WTC11 (cell line): ENCODE measurements around the gene GNA12. TPM values are rescaled to one million over a fixed set of nuclear protein-coding genes. Genes with fewer than 3 reads are reported as not detected.
A peak's percentile ranks its signal among the peaks of the same experiment; 100 is the strongest.

Experiments
- ATAC-seq: fragments of 200-7000 bp; cut with Tn5 transposase; 2 replicates; pipeline ENCODE4 v1.10.0; 2021; ENCODE audit warnings: mild to moderate bottlenecking, moderate library complexity
- CTCF ChIA-PET: fragments of 300-600 bp; sonication (Branson Sonifier 250); formaldehyde crosslinking; loops from one replicate; lab custom pipeline; 2021; ENCODE audit warnings: antibody characterized with exemption; lab: Charles Lee
- POLR2A ChIA-PET: fragments of 350-600 bp; sonication (Branson Sonifier 250); formaldehyde crosslinking; loops from one replicate; lab custom pipeline; 2021; ENCODE audit warnings: antibody characterized with exemption; lab: Charles Lee
- DNase-seq: peaks from one replicate; pipeline ENCODE4 v3.0.0; 2021; ENCODE audit warnings: low spot score
- H3K27ac Mint-ChIP-seq: 2 replicates; pipeline ENCODE4 v1.8.0; 2021; ENCODE audit warnings: mixed read lengths
- H3K27me3 Mint-ChIP-seq: 2 replicates; pipeline ENCODE4 v1.8.0; 2021; ENCODE audit warnings: low read depth, mild to moderate bottlenecking, moderate library complexity, mixed read lengths
- H3K36me3 Mint-ChIP-seq: 2 replicates; pipeline ENCODE4 v1.8.0; 2021; ENCODE audit warnings: mixed read lengths
- H3K4me1 Mint-ChIP-seq: 2 replicates; pipeline ENCODE4 v1.8.0; 2022; ENCODE audit warnings: mixed read lengths
- H3K4me3 Mint-ChIP-seq: 2 replicates; pipeline ENCODE4 v1.8.0; 2021; ENCODE audit warnings: mild to moderate bottlenecking, moderate library complexity, mixed read lengths
- H3K9me3 Mint-ChIP-seq: 2 replicates; pipeline ENCODE4 v1.8.0; 2021; ENCODE audit warnings: mixed read lengths
- ATF1 ChIP-seq: sonication (generic); formaldehyde crosslinking; IDR thresholded peaks from 2 replicates; pipeline ENCODE4 v1.8.1; 2023; ENCODE audit warnings: mild to moderate bottlenecking, moderate library complexity, missing genetic modification reagents
- CTCF ChIP-seq: fragments of 200-600 bp; IDR thresholded peaks from 2 replicates; pipeline ENCODE4 v1.8.0; 2022; ENCODE audit warnings: antibody characterized with exemption
- EMX1 ChIP-seq: fragments of 250-450 bp; sonication (Bioruptor Pico); IDR thresholded peaks from 2 replicates; pipeline ENCODE4 v1.8.0; 2021; ENCODE audit warnings: mild to moderate bottlenecking
- GRHL2 ChIP-seq: fragments of 250-450 bp; sonication (Bioruptor Pico); IDR thresholded peaks from 2 replicates; pipeline ENCODE4 v1.8.0; 2022; ENCODE audit warnings: mild to moderate bottlenecking, moderate library complexity; ENCODE audit not compliant: insufficient replicate concordance, severe bottlenecking
- JAZF1 ChIP-seq: fragments of 250-450 bp; sonication (Bioruptor Pico); IDR thresholded peaks from 2 replicates; pipeline ENCODE4 v1.9.0; 2021; ENCODE audit warnings: moderate library complexity, mild to moderate bottlenecking, inconsistent platforms
- NR1H2 ChIP-seq: sonication (generic); formaldehyde crosslinking; IDR thresholded peaks from 2 replicates; pipeline ENCODE4 v1.9.0; 2021; ENCODE audit warnings: mild to moderate bottlenecking, moderate library complexity, missing genetic modification reagents
- NR2C2 ChIP-seq: sonication (generic); formaldehyde crosslinking; IDR thresholded peaks from 2 replicates; pipeline ENCODE4 v1.8.0; 2022; ENCODE audit warnings: mild to moderate bottlenecking, missing genetic modification reagents
- OVOL2 ChIP-seq: fragments of 250-450 bp; sonication (Bioruptor Pico); IDR thresholded peaks from 2 replicates; pipeline ENCODE4 v1.9.0; 2021; ENCODE audit warnings: mild to moderate bottlenecking, borderline replicate concordance
- RELA ChIP-seq: sonication (generic); formaldehyde crosslinking; IDR thresholded peaks from 2 replicates; pipeline ENCODE4 v1.8.1; 2022; ENCODE audit warnings: missing genetic modification reagents, mild to moderate bottlenecking, borderline replicate concordance
- TP53 ChIP-seq: sonication (generic); formaldehyde crosslinking; IDR thresholded peaks from 2 replicates; pipeline ENCODE4 v1.8.1; 2023; ENCODE audit warnings: mild to moderate bottlenecking, missing genetic modification reagents
- ZBTB21 ChIP-seq: sonication (generic); formaldehyde crosslinking; IDR thresholded peaks from 2 replicates; pipeline ENCODE4 v1.8.1; 2023; ENCODE audit warnings: mild to moderate bottlenecking, missing genetic modification reagents, borderline replicate concordance
- ZNF138 ChIP-seq: sonication (generic); formaldehyde crosslinking; conservative IDR thresholded peaks from 2 replicates; pipeline ENCODE4 v1.8.1; 2022; ENCODE audit warnings: mild to moderate bottlenecking, moderate library complexity, missing genetic modification reagents
- ZNF416 ChIP-seq: fragments of 250-450 bp; sonication (Bioruptor Pico); IDR thresholded peaks from 2 replicates; pipeline ENCODE4 v1.9.0; 2021; ENCODE audit warnings: mild to moderate bottlenecking, inconsistent platforms
- total RNA-seq: library from RNA; stranded (reverse); gene quantifications from 3 replicates; pipeline ENCODE4 v1.2.3, GENCODE V29; 2021
- TF ChIP-seq, protein P1 (sequence below): sonication (generic); formaldehyde crosslinking; IDR thresholded peaks from 2 replicates; pipeline ENCODE4 v1.8.0; 2022; ENCODE audit warnings: mild to moderate bottlenecking, missing genetic modification reagents
- TF ChIP-seq, protein P2 (sequence below): fragments of 250-450 bp; sonication (Bioruptor Pico); IDR thresholded peaks from 2 replicates; pipeline ENCODE4 v1.8.0; 2021; ENCODE audit warnings: mild to moderate bottlenecking
- TF ChIP-seq, protein P3 (sequence below): fragments of 250-450 bp; sonication (Bioruptor Pico); IDR thresholded peaks from 2 replicates; pipeline ENCODE4 v1.9.0; 2021; ENCODE audit warnings: moderate library complexity, mild to moderate bottlenecking, inconsistent platforms, borderline replicate concordance
- TF ChIP-seq, protein P4 (sequence below): fragments of 250-450 bp; sonication (Bioruptor Pico); conservative IDR thresholded peaks from 2 replicates; pipeline ENCODE4 v1.9.0; 2021; ENCODE audit warnings: mild to moderate bottlenecking
- TF ChIP-seq, protein P5 (sequence below): sonication (generic); formaldehyde crosslinking; IDR thresholded peaks from 2 replicates; pipeline ENCODE4 v1.8.1; 2022; ENCODE audit warnings: low read depth, missing genetic modification reagents, borderline replicate concordance

GNA12 gene
- total RNA-seq, 1 experiment from 2014 or later: 99.6 TPM

GRCh38 chr7:2886900-2887299 is 42.8 kb upstream of the GNA12 start (continued):
- TF ChIP-seq CTCF: peak; percentile 66
- TF ChIP-seq TP53 (CRISPR knock-in tag): no peak
- TF ChIP-seq ZBTB21: no peak
- TF ChIP-seq, all 79 proteins: peak for 4

GRCh38 chr7:2886391-2886790 is 42.3 kb upstream of the GNA12 start:
- ChIA-PET POLR2A (no interaction called here), CTCF (interaction anchor here (0.8 to 2.4 kb wide), 14 partner anchors 10 to 514 kb away, joined by 3 to 10 read pairs (median 4); no protein-coding TSS in a partner anchor)
- H3K4me1 Mint-ChIP-seq: peaks cover 19% of the 10 kb centered on the region
- no peak overlapping the region for H3K27ac Mint-ChIP-seq
- peak; percentile 20; the same call in 1 of the 2 replicates for ATAC-seq
- H3K36me3 Mint-ChIP-seq: no peaks in the 10 kb centered on the region
- no peak overlapping the region for H3K4me3 Mint-ChIP-seq
- H3K9me3 Mint-ChIP-seq: no peaks in the 10 kb centered on the region
- H3K27me3 Mint-ChIP-seq: no peaks in the 10 kb centered on the region
- DNase-seq: no peak
- no peak for TF ChIP-seq ATF1 (CRISPR knock-in tag)
- TF ChIP-seq, protein P1, sequence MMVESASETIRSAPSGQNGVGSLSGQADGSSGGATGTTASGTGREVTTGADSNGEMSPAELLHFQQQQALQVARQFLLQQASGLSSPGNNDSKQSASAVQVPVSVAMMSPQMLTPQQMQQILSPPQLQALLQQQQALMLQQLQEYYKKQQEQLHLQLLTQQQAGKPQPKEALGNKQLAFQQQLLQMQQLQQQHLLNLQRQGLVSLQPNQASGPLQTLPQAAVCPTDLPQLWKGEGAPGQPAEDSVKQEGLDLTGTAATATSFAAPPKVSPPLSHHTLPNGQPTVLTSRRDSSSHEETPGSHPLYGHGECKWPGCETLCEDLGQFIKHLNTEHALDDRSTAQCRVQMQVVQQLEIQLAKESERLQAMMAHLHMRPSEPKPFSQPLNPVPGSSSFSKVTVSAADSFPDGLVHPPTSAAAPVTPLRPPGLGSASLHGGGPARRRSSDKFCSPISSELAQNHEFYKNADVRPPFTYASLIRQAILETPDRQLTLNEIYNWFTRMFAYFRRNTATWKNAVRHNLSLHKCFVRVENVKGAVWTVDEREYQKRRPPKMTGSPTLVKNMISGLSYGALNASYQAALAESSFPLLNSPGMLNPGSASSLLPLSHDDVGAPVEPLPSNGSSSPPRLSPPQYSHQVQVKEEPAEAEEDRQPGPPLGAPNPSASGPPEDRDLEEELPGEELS (CRISPR knock-in tag): no peak
- TF ChIP-seq, protein P2, sequence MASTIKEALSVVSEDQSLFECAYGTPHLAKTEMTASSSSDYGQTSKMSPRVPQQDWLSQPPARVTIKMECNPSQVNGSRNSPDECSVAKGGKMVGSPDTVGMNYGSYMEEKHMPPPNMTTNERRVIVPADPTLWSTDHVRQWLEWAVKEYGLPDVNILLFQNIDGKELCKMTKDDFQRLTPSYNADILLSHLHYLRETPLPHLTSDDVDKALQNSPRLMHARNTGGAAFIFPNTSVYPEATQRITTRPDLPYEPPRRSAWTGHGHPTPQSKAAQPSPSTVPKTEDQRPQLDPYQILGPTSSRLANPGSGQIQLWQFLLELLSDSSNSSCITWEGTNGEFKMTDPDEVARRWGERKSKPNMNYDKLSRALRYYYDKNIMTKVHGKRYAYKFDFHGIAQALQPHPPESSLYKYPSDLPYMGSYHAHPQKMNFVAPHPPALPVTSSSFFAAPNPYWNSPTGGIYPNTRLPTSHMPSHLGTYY (CRISPR knock-in tag): no peak
- TF ChIP-seq GRHL2 (CRISPR knock-in tag): no peak
- no peak for TF ChIP-seq OVOL2 (CRISPR knock-in tag)
- TF ChIP-seq ZNF416: no peak
- TF ChIP-seq NR2C2 (CRISPR knock-in tag): no peak
- no peak for TF ChIP-seq CTCF
- no peak for TF ChIP-seq ZNF138 (CRISPR knock-in tag)
- no peak for TF ChIP-seq JAZF1 (CRISPR knock-in tag)
- no peak for TF ChIP-seq EMX1 (CRISPR knock-in tag)

- no peaks in the 10 kb centered on the region for H3K36me3 Mint-ChIP-seq
- no peak overlapping the region for H3K4me3 Mint-ChIP-seq
- TF ChIP-seq, protein P3, sequence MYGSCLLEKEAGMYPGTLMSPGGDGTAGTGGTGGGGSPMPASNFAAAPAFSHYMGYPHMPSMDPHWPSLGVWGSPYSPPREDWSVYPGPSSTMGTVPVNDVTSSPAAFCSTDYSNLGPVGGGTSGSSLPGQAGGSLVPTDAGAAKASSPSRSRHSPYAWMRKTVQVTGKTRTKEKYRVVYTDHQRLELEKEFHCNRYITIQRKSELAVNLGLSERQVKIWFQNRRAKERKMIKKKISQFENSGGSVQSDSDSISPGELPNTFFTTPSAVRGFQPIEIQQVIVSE: no peak
- no peak for TF ChIP-seq CTCF
- no peak for TF ChIP-seq RELA (CRISPR knock-in tag)
- TF ChIP-seq OVOL2 (CRISPR knock-in tag): no peak
- TF ChIP-seq, protein P4, sequence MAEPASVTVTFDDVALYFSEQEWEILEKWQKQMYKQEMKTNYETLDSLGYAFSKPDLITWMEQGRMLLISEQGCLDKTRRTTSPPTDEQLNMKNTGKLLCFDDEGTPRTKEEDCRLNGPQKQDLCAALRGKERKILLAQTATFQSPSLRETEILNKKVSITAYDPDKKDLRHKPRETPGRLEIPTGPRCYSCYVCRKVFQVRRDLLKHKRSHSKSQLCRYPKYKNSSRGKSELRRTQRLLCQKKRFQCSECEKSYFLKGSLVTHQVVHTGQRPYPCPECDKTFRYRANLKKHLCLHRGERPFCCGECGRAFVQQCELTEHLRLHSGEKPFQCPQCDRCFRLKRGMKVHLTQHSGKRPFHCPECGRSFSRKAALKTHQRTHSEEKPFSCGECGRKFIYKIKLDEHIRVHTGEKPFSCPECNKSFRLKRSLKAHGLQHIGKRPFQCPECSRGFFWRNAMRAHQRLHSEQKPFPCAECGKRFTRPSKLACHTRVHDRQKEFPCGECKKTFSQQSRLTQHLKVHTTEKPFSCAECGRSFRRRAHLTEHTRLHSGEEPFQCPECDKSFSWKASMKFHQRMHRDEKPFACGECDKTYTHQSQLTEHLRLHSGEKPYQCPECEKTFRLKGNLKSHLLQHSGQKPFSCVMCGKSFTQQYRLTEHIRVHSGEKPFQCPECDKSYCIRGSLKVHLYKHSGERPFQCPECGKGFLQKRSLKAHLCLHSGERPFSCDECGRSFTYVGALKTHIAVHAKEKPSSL (CRISPR knock-in tag): no peak
- TF ChIP-seq, protein P5, sequence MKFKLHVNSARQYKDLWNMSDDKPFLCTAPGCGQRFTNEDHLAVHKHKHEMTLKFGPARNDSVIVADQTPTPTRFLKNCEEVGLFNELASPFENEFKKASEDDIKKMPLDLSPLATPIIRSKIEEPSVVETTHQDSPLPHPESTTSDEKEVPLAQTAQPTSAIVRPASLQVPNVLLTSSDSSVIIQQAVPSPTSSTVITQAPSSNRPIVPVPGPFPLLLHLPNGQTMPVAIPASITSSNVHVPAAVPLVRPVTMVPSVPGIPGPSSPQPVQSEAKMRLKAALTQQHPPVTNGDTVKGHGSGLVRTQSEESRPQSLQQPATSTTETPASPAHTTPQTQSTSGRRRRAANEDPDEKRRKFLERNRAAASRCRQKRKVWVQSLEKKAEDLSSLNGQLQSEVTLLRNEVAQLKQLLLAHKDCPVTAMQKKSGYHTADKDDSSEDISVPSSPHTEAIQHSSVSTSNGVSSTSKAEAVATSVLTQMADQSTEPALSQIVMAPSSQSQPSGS (CRISPR knock-in tag): no peak
- TF ChIP-seq ATF1 (CRISPR knock-in tag): no peak
- no peak for TF ChIP-seq NR1H2 (CRISPR knock-in tag)
- peaks cover 38% of the 10 kb centered on the region for H3K4me1 Mint-ChIP-seq
- peaks cover 6% of the 10 kb centered on the region; the same call in 1 of the 2 replicates for H3K9me3 Mint-ChIP-seq
- ATAC-seq: no peak
- DNase-seq: no peak
- ChIA-PET POLR2A (no interaction called here), CTCF (interaction anchor here (1.0 to 1.2 kb wide), 2 partner anchors 12 to 38 kb away, joined by 3 to 4 read pairs; no protein-coding TSS in a partner anchor)
- H3K27me3 Mint-ChIP-seq: no peaks in the 10 kb centered on the region
- no peak overlapping the region for H3K27ac Mint-ChIP-seq
These were observed 40.1 kb upstream of the GNA12 start for GRCh38 chr7:2884161-2884560.
